Epidermal melanocyte (primary cell): ENCODE measurements around the gene ZFTA.
"Not testable (repeated sequence)": the region's sequence is repeated elsewhere in the genome, so short reads cannot be mapped to it uniquely, and the experiment has no call there.

ENCODE experiments used
- DNase-seq: peaks from one replicate; pipeline ENCODE4 v3.0.0; 2011; ENCODE audit warnings: low spot score; ENCODE audit not compliant: insufficient read length

Gene ZFTA

GRCh38 chr11:63768237-63769041 is at the start of gene ZFTA:
Gene ZFTA, minus strand, starts transcription at chr11:63768775. Its CDS starts 153 bp downstream, at chr11:63768622.
- DNase-seq, result peak; percentile 69

DNA sequence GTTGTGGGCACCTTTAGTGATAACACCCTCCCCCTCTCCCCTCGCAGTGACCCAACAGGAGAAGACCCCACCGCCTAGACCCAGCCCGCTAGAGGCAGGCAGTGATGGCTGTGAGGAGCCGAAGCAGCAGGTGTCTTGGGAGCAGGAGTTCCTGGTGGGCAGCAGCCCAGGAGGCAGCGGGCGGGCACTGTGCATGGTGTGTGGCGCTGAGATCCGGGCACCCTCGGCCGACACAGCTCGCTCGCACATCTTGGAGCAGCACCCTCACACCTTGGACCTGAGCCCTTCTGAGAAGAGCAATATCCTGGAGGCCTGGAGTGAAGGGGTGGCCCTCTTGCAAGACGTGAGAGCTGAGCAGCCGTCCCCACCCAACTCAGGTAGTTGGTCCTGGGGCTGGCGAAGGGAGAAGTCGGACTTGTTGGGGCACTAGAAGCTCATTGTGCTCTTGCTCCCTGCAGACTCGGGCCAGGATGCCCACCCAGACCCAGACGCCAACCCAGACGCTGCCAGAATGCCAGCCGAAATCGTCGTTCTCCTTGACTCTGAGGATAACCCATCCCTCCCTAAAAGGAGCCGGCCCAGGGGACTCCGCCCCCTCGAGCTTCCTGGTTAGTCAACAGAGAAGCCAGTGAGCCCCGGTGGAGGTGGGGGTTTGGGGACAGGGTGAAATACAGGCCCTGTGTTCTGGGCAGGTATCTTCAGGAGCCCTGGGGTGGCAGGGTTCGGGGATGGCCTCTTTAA is 49.4 kb upstream of the ZFTA start:
- DNase-seq, result no peak

DNA sequence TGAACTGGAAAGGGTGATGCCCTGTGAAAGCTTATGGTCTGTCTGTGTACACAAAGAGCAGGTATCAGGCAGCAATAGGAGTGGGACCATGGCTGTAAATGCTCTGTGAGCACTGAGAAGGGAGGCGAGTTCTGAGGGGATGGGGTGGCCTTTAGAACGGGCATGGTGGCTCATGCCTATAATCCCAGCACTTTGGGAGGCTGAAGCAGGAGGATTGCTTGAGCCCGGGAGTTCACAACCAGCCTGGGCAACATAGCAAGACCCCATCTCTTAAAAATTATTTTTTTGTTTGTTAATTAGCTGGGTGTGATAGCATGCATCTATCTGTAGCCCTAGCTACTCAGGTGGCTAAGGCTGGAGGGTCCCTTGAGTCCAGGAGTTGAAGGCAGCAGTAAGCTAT is 48.2 kb upstream of the ZFTA start:
- DNase-seq, result no peak

GRCh38 chr11:63816166-63816565 is 47.6 kb upstream of the ZFTA start:
- no peak for DNase-seq

- DNase-seq, result no peak
These were observed 45.8 kb upstream of the ZFTA start for GRCh38 chr11:63814383-63814736.

DNA sequence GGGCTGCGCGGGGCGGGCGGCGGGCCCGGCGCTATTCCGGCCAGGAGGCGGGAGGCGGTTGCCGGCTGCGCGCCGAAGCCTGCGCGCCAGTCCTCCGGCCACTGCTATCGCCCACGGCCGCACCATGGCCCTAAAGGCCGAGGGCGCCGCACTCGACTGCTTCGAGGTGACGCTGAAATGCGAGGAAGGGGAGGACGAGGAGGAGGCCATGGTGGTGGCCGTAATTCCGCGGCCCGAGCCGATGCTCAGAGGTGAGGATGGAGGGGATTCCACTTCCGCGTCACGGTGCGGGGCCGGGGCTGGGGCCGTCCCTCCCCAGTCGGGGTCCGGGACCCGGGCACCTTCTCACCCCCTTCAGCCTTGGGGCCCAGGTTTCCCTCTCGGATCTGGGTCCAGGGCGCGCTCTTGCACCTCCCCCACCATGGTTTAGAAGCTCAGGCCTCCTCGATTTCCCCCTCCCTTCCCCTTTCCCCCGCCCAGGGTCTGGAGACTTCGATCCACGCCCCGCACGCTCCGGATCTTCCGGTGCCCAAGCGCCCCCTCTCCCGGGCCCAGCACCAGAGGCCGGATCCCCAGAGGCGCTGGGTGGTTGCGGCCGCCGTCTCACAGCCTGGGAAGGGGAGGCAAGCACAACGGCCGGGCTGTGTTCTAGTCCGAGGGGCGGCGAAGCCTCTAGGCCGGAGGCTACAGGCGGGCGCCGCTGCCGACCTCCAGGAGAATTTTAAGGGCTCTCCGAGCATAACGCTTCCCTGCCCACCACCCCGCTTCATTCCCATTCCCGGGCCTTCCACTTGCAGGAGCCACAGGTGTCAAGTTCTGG is 45.2 kb upstream of the ZFTA start:
- peak; percentile 60 for DNase-seq

GRCh38 chr11:63813035-63813562 is 44.5 kb upstream of the ZFTA start, which contains the start of gene SPINDOC:
Gene SPINDOC, plus strand, starts transcription at chr11:63813456. Its CDS starts 231 bp downstream, at chr11:63813687.
- DNase-seq, result peak; percentile 87

- DNase-seq, result no peak
These were observed 42.9 kb upstream of the ZFTA start for GRCh38 chr11:63811522-63811921.

DNA sequence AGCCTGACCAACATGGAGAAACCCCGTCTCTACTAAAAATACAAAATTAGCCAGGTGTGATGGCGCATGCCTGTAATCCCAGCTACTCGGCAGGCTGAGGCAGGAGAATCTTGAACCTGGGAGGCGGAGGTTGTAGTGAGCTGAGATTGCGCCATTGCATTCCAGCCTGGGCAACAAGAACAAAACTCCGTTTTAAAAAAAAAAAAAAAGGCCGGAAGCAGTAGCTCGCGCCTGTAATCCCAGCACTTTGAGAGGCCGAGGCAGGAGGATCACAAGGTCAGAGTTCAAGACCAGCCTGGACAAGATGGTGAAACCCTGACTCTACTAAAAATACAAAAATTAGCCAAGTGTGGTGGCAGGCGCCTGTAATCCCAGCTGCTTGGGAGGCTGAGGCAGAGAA is 41.8 kb upstream of the ZFTA start:
- not testable (repeated sequence) for DNase-seq

DNA sequence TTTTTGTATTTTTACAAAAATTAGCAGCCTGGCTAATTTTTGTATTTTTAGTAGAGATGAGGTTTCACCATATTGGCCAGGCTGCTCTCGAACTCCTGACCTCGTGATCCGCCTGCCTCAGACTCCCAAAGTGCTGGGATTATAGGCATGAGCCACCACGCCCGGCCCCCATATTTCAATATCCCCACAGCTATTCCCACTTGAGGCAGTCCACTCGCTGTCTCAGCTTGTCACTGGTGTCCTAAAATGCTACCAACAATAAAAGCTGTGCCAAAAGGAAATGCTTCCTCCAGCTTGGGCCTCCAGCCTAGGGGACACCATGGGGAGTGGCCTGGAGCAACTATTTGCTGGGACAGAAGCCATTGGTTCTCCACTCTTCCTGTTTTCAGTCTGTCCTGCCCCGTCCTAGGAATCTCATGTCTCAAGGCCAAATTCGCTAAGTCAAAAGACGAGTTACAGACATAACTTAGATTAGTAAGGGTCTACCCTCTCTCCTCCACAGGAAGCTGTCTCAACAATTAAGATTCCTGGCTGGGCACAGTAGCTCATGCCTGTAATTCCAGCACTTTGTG is 37.4 kb upstream of the ZFTA start:
- no peak for DNase-seq

GRCh38 chr11:63804259-63804658 is 35.7 kb upstream of the ZFTA start:
- no peak for DNase-seq

GRCh38 chr11:63802637-63803414 is 34.3 kb upstream of the ZFTA start:
- no peak for DNase-seq

DNA sequence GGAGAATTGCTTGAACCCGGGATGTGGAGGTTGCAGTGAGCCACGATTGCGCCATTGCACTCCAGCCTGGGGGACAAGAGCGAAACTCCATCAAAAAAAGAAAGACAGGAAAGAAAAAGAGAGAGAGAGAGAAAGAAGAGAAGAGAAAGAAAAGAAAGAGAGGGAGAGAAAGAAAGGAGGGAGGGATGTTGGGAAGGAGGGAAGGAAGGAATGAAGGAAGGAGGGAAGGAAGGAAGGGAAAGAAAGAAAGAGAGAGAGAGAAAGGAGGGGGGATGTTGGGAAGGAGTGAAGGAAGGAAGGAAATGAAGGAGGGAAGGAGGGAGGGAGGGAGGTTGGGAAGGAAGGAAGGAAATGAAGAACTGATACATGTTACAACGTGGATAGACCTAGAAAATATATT is 32.3 kb upstream of the ZFTA start:
- DNase-seq, result no peak

DNA sequence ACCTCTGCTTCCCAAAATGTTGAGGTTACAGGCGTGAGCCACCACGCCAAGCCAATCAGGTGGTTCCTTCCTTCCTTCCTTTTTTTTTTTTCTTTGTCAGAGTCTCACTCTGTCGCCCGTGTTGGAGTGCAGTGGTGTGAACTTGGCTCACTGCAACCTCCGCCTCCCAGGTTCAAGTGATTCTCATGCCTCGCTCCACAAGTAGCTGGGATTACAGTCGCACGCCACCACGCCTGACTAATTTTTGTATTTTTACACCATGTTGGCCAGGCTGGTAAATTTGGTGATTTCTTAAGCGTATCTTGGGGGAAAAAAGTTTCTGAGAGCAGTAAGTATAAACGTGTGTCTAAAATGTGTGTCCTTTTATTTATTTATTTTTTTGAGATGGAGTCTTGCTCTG is 26.5 kb upstream of the ZFTA start:
- DNase-seq, result no peak

DNA sequence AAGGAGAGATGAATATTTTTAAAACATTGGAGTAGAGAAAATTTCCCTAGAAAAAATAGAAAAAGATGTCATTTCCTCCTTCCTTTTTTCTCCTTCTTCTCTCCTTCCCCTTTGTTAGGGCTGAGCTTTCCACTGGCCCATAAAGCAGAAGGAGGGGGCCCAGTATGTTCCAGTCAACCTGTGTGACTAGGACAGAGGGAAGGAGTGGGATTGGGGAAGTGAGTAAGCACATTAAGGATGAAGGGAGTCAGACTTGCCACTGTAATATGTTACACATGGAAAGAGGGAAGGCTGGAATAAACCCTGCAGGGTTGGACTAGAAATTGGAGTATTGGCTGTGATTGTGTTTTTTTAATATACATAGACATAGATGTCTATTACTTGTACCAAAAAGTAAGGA is 24.6 kb upstream of the ZFTA start:
- no peak for DNase-seq

GRCh38 chr11:63791495-63792167 is 23.1 kb upstream of the ZFTA start:
- DNase-seq, result no peak

GRCh38 chr11:63785823-63786222 is 17.2 kb upstream of the ZFTA start:
- no peak for DNase-seq

DNA sequence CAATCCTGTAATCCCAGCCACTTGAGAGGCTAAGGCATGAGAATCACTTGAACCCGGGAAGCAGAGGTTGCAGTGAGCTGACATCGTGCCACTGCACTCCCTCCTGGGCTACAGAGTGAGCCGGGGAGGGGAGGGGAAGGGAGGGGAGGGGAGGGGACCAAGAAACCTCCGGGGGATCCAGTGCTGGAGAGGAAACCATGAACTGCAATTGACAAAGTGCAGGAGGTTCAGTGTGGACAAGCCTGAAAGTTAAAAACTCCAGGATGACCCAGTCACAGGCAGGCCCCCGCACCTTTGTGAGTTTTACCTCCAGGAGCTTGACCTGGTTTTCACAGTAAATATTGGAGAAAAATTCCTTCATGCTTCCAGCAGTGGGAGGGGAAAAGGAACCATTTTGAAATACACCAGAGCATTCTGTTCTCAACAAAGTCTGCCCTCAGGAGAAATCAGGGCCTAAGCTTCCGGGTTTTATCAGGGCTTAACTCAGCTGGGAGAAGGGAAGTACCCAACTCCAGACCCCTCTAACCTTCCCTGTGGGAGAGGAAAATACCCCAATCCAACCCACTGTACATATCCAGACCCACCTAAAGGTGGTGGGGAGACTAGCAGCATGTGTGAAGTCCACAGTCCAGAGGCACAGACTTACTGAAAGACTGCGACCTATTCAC is 15.5 kb upstream of the ZFTA start:
- DNase-seq, result no peak

GRCh38 chr11:63782749-63783148 is 14.2 kb upstream of the ZFTA start:
- no peak for DNase-seq
